SKM-1 treated with dmso at 0.1 percent for 144 hours (cell line): ENCODE data around the gene AOPEP.
"Not testable (repeated sequence)": the region's sequence is repeated elsewhere in the genome, so short reads cannot be mapped to it uniquely, and the experiment has no call there.

Experiments
- DNase-seq: peaks from one replicate; lab custom pipeline; 2025; ENCODE audit not compliant: unreplicated experiment; lab: John Stamatoyannopoulos, UW

Gene AOPEP

DNA sequence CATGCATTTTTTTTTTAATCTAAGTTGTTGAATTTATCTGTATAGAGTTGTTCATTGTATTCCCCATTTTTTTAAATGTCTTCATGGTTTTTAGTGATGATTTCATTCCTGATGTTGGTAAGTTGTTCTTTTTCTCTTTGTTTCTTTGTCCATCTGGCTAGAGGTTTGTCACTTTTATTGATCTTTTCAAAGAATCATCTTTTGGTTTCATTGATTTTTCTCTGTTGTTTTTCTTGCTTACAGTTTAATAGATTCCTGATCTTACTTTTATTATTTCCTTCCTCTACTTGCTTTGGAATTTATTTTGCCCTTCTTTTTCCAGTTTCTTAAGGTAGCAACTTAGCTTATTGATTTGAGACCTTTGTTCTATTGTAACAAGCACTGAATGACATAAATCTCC lies 114.2 kb downstream of the AOPEP start:
- no peak for DNase-seq

DNA sequence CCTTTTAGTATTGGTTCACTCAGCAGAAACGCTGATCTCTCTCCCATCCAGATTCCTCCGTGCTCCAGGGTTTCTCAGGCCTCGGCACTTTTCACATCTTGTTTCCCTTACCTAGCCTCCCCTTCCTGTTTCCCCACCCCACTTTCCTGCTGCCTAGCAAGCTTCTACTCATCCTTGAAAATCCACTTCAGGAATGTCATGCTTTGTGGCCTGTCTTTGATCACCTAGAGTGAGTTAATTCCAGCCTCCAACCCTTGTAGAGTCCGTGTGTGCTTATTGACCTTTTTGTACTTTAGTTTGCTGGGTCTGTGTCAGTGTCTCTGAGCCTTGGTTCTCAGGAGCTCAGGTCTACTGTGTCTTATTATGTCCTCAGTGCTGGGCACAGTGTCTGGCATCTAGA lies 116.6 kb downstream of the AOPEP start:
- DNase-seq = no peak

DNA sequence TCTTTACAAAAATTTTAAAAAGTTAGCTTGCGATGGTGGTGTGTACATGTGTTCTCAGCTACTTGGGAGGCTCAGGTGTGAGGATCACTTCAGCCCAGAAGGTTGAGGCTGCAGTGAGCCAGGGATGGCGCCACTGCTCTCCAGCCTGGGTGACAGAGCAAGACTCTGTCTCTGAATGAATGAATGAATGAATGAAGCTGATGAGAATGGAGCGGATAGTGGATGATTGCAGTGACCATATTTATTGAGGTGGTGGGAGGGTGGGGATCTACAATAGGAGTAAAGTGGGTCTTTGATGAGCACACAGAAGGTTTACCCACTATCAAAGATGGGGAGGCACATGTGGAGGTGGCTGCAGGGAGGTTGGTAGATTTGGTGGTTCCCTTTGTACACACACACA lies 120.2 kb downstream of the AOPEP start:
- no peak for DNase-seq

DNA sequence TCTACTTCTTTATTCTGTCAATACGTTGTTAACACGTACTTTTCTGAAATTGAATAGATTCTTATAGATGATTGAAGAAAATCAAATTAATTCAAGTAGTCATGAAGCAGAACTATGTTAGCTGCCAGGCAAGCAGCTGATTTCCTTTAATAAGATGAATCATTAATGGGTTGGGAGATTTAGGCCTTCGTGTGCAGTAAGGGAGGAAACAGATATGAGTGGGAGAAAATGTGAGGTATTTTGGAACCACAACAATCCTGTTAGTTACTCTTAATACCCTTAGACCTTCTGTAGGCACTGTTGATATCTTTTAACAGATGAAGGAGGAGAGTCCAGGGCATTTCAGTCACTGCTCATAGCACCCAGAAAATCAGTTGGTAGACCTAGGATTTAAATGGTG lies 121.0 kb downstream of the AOPEP start:
- no peak for DNase-seq

DNA sequence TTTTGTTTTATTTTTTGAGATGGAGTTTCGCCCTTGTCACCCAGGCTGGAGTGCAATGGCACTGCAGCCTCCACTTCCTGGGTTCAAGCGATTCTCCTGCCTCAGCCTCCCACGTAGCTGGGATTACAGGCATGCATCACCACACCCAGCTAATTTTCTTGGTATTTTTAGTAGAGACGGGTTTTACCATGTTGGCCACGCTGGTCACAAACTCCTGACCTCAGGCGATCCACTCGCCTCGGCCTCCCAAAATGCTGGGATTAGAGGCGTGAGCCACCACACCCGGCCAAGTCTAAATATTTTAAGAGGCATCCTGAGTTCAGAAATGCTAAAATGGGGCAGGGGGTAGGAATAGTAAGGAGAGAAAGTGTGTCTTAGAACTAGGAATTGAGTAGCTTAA lies 122.3 kb downstream of the AOPEP start:
- DNase-seq = not testable (repeated sequence)

DNA sequence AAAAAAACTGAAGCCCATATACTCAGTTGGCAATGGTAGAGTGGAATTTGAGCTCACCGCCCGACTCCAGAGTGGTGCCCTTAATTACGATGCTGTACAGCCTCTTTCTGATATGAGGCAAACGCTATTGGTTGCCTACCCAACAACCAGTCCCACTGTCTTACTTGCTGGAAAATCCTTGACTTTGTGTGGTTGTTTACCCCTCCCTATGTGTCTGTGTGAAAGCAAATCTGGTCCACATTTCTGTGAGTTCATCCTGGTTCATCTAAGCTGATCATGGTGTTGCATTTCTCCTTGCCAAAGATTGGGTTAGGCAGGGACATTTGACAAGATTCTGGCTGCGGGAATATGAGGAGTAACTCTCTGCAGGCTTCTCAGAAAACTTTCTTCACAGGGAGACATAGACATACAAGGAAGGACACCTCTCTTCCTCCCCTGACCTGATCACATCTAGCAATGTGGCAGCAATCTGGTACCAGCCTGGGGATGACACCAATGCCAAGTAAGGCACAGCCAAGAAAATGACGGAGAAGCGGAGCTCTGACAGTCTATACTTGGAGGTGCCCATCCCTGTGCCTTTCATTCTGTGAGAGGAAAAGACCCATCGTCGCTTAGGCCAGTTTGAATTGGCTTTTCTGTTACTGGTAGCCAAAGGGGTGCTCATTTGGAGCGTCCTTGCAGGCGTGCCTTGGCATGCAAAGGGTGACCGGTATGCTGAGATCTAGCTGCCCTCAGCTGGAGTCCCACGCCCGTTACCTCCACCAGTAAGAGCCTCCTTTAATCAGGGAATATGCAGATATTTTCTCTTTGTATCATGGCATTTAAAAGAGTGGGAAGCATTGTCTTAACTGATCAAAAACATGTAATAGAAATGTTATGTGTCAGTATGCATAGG lies 124.3 kb downstream of the AOPEP start:
- DNase-seq = no peak

DNA sequence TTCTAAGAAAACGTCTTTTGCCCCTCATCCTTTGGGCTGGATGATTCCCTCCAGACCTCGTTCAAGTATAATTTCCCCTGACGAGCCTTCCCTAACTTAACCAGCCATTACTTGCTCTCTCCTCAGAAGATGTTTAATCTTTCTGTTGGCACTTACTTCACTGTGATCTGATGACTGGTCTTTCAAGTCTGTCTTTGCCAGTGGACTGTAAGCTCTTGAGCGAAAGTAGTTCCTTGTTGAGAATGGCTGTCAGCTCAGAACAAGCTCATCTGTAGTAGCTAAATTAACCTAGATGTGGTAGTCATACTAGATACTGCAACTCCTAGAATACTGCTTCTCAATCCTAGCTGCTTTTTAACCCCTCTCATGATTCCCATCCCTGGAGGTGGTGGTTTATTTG lies 125.0 kb downstream of the AOPEP start:
- DNase-seq = no peak

DNA sequence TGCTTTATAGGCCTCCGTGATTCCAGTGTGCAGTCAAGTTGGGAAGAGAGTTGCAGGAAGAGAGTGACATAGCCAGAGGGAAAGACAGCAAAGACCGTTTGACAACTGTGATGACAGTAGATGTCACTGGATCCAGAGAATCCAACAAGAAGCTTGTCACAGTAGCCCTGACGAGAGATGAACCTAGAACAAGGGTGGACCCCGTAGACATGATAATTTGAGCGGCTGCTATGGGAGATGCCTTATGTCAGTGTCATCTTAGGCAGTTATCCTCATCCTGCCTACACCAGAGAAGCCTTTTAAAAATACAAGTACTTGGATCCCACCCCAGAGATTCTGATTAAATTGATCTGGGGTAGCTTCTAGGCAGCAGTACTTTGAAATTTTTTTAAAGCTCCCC lies 125.4 kb downstream of the AOPEP start:
- DNase-seq = no peak

DNA sequence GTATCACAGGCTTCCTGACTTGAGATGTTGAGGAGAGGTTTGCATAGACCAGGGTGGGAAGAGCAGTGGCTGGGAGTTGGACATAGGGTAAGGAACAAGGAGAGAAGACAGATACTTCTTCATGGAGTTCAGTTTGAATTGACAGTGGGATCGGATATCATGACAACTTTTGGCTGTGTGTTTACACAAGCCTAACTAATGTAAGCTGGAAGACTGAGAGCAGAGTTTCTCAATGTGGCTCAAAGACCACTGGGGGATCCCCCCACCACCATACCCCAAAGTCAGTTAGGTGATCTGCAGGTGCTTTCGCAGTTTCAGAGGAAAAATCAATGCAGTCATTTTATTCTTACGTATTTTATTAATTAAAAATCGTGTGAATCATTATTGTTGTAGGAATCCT lies 125.9 kb downstream of the AOPEP start:
- DNase-seq = no peak

DNA sequence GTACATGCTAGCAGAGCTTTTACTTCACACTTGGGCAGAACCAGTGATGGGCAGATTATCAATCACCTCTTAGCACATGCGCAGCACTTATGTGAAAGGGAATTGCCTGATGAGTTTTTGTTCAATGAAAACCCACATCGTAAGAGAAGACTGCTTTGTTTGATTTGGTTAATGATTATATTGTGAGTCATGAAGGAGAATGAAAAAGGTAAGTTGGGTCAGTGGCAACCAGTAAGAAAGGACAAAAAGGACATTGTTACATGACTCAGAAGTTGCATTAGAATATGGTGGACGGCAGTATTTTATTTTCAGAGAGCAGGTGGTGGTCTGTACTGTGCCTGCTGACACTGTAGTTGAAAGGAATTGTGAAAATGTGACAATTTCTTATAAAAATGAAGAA lies 127.4 kb downstream of the AOPEP start:
- no peak for DNase-seq

DNA sequence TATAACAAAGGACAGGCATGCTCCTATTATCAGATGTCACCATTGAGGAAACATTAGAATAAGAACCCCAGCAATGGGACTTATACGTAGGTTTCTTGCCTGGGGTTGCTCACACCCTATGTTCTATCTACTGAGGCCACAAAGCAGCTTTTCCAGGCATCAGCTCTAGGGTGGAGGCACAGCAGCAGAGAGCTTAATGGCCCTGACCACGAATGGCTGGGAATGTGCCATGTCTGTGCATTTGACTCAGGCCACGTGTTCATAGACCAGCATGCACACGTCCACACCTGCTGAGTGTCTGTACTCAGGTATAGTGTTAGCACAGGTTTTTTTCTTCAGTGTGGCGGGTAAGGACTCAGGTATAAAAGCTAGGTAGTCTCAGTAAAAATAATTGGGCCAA lies 129.4 kb downstream of the AOPEP start:
- no peak for DNase-seq

DNA sequence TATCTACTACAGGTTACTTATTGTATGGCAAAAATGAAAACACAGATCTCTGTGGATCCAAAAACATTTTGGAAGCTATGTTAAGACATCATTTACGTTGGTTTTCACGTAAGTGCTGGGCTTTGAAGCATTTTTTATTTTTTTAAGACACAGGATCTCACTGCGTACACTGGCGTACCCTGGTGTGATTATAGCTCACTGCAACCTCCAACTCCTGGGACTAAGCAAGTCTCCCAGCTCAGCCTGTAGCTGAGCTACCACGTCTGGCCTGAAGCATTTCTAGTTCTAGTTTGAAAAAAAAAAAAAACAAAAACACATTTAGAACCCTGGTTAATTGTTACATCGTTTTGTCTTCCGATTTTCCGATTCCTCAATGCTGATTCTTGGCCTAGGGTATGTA lies 131.3 kb downstream of the AOPEP start:
- DNase-seq = no peak

DNA sequence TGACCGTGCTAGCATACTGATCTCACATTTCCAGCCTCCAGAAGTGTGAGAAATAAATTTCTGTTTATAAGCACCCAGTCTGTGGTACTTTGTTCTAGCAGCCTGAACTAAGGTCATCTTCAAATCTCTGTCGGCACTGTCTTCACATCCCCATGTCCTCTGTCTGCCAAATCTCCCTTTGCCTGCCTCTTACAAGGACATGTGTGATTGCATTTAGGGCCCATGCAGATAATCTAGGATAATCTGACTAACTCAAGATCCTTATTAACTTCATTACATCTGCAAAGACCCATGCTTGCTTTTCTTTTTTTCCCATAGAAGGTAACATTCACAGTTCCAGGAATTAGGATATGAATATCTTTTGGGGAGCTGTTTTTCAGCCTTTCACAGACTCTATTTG lies 132.7 kb downstream of the AOPEP start:
- DNase-seq = no peak

DNA sequence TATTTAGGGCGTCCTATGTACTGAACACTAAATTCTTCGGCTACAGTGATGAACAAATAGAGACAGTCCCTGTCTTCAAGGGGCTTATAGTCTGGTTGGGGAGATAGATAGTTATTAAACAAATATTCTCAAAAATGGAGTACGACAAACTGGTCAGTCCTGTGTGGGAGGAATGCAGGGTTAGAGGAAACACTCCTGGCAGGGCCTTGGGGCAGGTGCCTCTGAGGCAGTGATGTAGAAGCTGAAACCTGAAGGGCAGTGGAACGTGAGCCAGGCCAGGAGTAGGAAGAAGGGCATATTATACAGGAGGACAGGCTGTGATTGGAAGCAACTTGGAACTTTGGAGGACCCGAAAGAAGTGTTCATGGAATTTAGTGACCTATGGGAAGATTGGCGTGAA lies 133.4 kb downstream of the AOPEP start:
- DNase-seq = no peak

DNA sequence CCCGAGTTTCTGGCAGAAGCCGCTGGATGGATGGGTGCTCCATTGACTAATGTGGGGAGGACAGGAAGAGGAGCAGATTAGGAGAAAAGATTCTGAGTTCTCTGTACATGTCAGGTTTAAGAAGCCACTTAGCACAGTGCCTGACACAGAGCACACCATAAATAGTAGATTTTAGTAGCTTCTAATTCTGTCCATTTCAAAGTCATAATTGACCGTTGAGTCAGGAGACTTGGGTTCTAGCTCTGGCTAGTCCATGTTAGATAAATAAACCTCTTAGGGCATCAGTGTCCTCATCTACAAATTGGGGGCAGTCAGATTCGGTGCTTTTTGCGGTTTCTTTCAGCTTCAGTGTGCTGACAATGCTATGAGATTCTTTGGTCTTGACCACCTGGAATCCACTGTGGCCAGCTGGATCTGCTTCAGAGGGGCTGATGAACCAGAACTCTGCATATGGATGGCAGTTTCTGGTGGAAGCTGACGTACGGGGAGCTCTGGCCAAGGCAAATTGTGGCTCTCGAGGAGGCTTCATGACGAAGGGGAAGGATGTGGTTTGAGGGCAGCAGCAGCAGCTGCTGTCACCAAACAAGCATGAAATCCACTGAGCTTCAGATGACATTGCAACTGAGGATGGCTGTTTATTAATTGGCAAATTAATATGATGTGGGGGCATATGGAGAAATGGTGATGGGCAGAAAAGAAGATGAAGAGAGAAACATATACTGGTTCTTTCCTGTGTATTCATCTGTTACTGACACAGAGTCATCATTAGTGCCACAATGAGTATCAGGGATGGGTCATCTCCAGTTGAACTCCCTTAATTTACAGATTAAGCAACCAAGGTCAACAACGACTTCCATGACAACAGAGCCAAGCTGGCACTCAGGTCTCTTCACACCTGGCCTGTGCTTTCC lies 134.4 kb downstream of the AOPEP start:
- DNase-seq = peak; percentile 40

DNA sequence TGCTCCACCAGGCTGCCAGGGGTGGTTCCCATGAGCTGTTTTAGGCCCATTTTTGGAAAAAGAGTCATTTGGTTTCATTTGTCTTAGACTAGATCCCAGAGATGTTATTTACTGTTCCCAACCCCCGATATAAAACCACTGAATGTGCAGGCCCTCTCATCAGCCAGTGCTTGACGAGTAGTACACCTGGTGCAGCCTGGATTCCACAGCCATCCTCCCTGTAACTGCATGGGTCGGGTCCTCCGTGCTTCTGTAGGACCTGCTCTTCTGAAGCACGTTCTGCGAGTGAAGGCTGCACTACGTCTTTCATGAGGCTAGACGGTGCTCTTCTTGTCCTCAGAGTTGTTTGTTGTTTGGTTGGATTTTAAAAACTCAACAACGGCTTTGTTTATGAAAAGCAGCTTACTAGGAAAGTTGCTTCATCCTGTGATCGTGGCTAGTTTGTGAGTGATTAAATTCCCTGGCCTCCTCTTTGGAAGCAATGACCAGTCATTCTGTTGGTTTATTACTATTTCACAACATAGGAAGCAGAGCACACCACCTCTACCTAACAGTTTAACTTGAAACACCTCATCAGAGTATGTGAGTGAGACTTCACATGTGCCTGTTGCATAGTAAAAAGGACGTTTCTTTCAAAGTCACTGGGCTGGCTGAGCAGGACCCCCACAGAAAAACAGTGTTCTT lies 135.2 kb downstream of the AOPEP start:
- DNase-seq = no peak

DNA sequence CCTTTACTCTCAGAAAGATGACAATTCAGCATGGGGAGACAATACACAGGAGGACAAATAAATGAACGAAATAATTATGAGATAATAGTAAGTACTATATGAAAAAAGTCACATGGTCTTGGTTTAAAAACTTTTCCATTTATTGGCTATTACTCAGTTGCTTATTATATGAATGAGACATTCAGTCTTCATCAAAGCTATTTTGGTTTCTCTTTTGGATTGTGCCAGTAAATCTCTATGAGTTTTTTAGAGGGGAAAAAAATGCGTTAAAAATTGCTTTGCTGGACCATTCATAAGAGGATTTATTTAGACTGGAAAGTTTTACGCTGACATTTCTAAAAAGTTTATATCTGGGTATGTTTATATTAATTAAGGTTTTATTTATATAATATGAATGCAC lies 137.7 kb downstream of the AOPEP start:
- no peak for DNase-seq

DNA sequence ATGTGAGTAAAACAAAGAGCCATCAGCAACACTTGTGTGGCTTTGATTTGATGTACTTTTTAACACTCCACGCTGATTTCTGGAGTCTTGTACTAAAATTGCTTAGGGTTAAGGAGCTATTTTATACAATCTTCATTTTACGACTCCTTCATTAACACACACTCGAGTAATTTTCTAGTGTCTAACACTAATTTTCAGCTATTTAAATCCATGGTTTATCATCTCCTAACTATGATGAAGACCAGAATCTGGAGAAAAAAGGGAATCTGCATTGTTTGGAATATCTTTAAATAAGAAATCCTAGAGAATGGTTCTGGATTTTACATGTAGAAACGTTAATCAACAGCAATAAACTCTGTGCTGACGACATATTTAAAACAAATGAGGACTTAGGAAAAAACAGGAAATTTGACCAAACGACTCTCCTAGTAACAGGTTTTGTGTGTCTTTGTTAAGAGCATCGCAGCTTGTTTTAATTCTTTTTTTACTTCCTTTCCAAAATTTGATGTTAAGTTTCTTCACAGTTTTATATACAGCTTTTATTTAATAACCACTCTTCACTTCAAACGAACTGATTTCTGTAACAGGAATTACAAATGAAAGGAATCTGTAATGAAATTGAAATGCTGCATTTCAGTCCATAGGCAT lies 138.5 kb downstream of the AOPEP start:
- no peak for DNase-seq

DNA sequence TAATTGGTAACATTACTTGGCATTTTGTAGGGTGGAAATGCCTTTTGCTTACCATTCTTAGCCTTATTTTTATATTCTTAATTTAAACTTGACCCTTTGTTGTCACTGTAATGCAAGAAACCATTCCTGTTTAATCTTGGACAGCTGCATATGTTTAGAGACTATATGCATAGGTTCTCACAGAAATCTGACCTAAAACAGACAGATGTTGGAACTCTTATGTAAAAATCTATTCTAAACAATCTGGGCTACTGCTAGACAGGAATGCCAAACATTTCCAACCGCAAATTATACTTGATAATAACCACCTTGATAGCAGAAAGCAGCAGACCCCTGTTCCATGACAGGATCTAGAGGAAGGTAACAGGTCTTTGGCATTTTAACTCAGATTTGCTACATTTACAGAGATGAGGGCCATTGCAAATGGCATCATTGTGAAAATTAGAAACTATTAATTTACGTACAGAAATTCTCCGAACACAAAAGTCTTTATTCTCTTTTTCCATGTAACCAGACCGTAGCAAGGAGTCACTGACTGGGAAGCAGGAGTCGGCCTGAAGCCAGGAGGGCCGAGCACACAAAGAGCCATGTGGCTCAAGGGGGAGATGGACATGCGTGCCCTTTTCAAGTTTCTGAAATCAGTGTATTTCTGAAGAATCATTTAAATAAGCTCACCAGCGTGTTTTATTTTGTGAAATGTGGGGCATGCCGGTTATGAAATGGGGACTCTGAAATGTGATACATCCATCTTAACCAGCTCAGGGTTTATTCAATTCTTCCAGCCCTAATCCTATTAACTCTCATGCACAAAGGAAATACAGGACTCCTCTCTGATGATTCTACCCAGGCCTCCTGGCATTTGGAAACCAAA lies 139.3 kb downstream of the AOPEP start:
- DNase-seq = no peak

DNA sequence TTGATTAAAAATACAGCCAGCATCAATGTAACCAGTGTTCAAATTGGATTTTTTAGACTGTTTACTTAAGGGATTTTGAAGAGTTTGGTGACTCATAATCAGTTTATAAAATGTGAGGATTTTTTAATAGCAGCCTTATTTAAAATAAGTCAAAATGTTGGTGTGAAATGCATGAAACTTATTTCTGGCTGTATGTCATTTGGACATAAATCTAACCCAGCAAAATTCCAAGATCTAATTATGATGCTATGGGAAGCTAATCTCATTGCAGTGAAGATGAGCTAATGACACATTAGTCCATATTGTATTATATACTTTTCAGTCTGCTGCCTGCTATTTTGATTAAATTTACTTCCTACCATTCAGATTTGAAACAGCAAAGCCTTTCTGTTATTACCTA lies 140.3 kb downstream of the AOPEP start:
- no peak for DNase-seq
